Caki2 (cell line): ENCODE results near the gene NCOR2. TPM values are rescaled to one million over a fixed set of nuclear protein-coding genes. Genes with fewer than 3 reads are reported as not detected.

Source experiments
- DNase-seq: peaks from one replicate; pipeline ENCODE4 v3.0.0-alpha.2; 2015; ENCODE audit warnings: low read depth
- in situ Hi-C: cut with HindIII; loops from 2 replicates; pipeline ENCODE4 v1.10.0; 2016; ENCODE audit warnings: low sequenced_read_pairs, low pct_unique_long_range_greater_than_20kb, mixed read lengths
- total RNA-seq: library from RNA; depleted of rRNA; stranded (reverse); fragments of >200 nt; shearing (Covaris generic); gene quantifications from 2 replicates; pipeline ENCODE4 v1.2.3, GENCODE V29; 2014; ENCODE audit warnings: low replicate concordance

Gene NCOR2
- total RNA-seq, 1 experiment from 2014 or later: 12.9 TPM

DNA sequence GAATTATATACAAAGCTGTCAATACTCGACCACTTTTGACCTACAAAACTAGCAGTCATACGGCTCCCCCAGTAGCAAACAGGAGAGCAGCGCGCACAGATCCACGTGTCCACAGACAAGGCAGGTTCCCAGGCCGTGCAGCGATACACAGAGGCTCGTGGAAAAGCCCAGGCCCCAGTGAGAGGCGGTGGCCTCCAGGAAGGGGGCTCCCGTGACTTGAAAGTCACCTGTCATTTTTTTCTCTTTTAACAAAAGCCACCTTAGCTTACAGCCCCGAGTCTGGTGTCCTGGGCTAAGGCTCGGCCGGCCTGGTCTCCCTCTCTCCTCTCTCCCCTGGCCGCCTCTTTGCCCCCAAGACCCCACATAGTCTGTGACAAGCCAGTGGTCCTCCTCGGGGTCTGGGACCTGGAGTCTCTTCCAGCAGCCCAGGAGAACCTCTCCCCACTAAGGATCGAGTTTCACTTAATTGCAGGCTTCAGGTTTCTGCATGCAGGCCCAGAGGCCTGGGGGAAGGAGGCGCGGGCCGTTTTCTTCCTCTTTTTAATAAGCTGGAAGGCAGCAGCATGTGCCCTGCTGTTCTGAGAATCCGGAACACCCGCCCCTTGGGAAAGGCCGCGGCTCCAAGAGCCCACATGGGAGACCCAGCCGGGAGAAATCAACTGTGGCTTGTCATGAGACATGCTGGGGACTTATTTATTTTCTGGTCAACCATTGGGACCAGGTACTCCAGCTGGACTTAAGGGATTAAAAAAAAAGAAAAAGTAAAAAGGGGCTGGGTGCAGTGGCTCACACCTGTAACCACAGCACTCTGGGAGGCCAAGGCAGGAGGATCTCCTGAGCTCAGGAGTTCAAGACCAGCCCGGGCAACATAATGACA lies 15.9 kb downstream of the NCOR2 start:
- DNase-seq: no peak
- in situ Hi-C loops: no loop called here

DNA sequence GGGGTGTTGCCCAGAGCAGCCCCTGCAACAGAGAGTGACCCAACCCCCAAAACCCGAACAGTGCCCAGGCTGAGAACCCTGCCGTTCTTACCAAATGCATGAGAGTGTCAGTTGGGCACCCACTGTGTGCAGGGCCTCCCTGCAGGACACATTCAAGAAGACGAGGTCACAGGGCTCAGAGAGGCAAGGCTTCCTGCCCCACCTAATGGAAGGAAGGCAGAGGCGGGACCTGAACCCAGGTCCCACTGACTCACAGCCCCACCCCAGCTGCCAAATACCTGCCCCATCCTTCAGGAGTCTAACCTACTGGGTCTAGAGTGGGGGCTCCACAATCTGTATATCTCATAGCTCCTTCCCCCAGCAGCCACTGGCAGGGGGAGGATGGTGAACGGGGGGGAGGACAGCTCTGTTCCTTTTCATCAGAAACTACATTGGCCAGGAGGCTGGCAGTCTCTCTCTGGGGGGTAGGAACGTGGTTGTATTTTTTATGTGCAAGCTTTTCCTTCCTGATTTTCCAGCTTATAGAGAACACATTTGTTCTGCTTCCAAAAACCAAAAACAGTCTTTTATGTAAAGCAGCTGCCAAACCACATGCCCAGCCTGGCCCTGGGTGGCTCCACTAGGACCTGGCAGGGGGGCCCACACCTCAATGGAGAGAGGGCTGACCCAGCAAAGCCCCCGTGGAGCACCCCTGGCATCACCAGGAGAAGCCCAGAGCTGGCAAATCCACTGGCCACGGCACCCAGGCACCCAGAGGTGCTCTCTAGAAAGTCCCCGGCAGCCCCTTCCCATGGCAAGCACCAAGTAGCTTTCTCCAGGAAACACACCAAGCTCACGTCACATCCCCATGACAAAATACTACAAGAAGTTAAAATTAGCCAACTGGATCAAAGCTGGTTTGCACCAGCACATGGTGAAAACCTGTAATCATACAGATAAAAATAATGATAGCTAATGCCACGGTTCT lies 17.0 kb downstream of the NCOR2 start:
- in situ Hi-C loops: no loop called here
- no peak for DNase-seq

DNA sequence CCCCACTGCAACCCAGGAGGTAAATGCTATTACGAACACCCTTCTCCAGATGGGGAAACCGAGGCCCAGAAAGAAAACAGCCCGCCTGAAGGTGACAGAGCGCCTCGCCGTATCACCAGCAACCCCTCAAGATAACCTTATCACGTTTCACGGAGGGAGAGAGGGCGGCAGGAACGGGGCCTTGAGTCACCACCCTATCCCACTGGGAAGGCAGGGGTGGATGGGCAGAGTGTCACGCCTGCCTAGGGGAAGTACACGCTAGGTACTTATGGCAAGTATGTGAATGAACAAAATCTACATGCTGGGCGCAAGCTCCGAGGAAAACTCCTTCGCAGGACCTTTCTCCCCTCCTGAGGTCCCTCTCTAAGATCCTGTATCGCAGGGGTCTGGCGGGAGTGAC lies 17.8 kb downstream of the NCOR2 start:
- DNase-seq: no peak
- in situ Hi-C loops: no loop called here

DNA sequence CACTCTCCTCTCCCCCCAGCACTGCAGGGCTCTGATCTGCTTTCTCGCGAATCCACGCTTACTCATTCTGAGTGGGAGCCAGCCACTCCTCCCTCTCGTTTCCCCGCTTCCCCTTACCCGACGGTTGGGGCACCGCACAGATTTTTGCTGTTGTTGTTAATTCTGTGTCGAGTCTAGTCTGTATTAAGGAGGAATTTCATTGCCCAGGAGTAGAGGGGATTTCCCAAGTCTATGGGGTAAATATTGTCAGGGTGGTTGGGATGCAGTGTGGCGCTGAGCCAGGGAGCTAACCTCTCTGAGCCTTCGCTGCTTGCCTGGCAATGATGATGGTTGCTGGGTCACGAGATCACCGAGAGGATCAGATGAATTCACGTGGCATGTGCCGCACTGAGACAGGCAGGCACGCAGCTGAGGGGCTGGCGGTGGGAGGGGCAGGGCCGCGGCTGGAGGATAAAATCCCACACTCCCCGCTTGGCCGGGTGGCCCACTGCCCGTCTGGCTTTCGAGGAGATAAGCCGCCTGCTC lies 18.5 kb downstream of the NCOR2 start:
- in situ Hi-C loops: no loop called here
- no peak for DNase-seq

DNA sequence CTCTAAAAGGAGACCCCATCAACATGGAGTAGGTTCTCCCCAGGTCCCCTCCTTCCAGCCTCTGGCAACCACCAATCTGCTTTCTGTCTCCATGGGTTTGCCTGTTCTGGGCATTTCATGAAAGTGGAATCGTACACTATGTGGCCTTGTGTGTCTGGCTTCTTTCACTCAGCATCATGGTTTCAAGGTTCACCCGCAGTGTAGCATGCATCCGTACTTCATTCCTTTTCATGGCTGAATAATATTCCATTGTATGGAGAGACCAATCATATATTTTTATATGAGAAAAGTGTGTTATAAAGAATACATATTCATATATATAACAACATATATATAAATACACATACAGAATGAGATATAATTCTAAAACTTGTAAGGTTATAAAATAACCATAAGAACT lies 19.8 kb downstream of the NCOR2 start:
- DNase-seq: no peak
- in situ Hi-C loops: no loop called here

DNA sequence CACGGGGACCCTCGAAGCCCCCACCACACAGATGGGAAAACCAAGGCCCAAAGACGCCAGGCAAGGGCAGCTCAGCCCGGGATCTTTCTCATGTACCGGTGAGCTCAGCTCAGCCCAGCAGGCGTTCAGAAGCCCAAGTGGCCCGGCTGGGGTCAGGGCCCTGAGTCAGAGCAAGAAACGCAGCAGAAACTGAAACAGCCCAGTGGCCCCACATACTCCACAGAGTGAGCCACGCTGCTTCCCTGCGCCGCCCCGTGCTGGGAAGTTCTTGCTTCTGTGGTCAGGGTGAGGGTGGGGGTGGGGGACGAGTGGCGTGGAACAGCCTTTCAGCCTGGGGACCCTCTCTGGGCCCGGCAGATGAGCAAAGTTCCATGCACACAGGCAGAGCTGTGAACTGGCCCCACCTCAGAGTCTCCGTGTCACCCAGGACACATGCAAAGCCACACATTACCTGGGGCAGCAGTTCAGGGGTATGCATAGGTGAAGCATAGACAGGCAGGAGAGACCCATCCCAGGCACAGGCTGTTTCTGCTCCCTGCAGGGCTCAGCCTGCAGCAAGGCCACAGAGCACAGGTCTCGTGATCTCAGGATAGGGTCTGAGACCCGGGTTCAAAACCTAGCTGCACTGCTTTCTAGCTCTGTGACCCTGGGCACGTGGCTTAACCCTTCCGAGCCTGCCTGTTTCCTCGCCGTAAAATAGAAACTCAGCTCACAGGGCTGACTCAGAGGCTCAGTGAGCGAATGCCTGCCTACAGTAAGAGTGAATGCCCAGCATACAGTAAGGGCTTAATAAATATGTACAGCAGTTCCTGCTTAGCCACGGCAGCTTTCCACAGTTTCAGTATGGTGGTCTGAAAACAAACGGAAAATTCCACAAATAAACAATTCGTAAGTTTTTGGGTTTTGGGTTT lies 21.6 kb downstream of the NCOR2 start:
- no peak for DNase-seq
- in situ Hi-C loops: no loop called here

DNA sequence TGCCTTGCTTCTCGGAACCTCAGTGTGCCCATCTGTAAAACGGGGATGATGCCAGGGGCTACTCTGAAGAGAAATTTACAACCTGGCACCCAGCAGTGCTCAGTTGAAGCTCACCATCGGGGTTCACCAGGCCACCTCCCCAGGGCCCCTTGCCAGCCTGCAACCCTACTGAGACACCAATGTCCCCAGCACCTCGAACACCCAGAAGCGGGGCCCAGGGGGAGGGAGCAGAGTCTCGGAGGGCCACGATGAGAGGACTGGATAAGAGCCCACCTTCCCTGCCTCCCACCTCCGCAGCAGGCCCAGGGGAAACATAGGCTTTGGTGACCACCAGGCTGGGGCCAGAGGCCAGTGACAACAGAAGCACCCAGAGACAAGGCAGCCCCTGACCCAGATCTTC lies 22.4 kb downstream of the NCOR2 start:
- in situ Hi-C loops: no loop called here
- no peak for DNase-seq

DNA sequence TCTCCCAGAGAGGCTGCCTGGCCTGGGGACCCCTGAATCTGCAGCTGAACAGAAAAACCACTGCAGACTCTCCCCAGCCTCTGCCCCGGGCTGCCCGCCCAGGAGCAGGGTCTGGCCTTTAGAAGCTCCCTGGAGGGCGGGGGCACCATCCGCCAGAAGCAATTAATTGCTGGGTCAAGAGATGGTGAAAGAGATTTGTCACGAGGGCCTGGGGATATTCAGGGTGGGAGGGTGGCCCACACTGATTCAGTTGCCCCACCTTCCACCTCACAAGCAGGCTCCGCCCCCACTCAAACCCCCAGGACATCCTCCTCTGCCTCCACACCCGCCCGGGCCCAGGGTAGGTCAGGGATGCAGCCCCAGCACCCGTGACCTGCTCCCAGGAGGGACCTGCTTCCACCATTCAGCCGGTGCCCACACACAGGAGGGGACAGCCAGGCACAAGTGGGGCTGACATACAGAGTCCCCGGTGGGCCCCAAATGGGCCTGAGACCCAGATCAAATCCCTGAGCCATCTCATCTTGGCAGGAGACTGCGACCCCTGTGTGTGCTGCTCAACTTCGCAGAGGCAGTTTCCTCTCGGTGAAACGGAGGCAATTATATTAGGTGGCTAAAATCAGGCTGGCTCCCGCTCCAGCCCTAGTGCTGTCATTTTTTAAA lies 23.0 kb downstream of the NCOR2 start:
- in situ Hi-C loops: no loop called here
- DNase-seq: peak; percentile 54

DNA sequence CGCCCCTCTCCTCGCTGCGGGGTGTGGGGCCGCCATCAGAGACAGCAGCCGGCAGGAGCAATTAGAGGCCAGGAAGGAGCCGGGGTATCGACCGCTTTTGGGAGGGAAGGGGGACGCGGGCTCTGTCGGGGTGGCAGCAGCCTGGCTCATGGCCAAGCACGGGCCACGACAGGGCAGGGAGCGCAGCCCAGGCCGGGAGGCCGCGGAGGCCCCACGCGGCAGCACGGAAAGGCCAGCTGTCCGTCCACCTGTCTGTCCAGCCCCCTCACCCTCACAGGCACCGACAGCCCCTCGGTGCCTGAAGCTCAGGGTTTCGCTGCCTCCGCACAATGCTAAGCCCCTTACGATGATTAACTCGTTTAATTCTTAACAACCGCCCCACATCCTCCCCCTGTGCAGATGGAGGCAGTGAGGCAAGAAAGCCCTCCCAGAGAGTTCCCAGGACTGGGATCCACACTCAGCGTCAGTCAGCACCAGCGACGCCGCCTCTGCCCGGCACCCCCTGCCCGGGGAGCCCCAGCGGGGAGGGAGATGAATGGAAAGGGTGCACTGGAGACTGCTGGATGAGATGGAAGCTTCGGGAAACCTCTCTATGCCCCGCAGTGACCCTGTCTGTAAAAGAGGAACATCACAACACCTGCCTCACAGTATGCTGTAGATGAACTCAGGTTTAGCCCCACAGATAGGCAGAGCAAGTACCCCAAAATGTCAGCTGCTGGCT lies 23.7 kb downstream of the NCOR2 start:
- in situ Hi-C loops: no loop called here
- peak; percentile 77 for DNase-seq

DNA sequence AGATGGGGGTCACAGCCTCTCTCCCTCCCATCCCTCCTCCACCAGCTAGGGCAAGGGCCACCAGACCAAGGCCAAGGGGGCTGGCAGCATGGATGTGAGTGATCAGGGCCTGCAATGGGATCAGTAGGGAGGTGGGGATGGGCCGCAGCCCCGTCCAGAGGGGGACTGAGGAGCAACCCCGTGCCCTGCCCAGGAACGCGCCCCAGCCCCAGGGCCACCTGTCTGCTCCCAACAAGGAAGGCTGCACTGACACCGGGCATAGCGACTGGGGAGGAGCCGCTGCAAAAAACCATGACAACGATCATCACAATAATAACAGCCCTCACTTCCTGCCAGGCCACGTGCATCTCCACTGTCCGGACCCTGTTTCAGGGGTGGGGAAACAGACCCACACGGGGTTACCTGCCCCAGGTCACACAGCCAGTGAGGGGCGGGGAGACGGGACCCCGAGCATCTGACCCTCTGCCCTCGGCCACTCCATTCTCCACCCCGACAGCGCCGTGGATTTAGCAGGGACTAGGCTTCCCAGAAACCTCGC lies 24.3 kb downstream of the NCOR2 start:
- in situ Hi-C loops: no loop called here
- peak; percentile 75 for DNase-seq

DNA sequence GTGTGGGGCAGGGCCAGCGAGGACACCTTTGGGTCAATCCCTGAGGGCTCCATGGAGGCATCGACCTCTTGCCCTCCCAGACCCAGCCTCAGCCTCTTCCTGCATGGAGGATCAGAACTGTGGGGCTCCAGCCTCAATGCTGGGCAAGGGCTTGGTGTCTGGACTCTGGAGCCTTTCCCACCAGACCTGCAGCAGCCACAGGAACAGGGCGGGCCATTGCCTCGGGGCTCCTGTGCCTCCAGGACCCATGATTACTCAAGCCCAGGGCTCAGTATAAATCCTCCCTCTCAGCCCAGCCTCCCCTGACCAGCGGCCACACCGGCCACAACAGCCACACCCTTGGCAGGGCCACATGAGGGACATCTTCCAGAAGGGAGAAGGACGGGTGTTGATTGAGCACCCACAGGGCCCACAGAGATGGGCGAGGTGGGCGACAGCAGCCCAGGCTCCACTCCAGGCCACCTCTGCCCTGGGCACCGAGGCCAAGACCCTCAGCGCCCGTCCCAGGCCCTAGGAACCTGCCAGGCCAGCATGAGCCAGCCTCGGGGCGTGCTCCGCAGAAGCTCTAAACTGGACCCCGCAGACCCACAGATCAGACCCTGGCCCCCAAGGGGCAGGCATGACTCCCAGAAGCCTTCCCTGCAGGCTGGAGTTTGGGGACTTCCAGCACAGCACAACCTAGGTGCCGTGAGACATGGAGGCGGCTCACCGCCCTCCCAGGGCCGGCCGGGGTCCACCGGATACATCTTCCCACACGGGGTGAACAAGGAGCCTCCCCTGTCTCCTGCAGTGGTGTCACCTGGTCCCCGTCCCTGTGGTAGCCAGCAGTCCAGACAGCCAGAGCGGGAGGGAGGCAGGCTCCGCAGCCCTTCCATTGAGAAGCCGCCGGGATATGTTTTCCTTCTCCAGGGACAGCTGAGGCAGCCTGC lies 25.1 kb downstream of the NCOR2 start:
- peak; percentile 16 for DNase-seq
- in situ Hi-C loops: no loop called here

DNA sequence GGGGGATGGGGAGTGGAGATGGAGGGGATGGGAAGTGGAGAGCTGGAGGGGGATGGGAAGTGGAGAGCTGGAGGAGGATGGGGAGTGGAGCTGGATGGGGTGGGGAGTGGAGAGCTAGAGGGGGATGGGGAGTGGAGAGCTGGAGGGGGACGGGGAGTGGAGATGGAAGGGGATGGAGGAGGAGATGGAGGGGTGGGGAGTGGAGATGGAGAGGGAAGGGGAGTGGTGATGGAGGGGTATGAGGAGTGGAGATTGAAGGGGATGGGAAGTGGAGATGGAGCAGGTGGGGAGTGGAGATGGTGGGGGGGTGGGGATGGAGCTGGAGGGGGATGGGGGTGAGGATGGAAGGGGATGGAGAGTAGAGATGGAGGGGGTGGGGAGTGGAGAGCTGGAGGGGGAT lies 26.1 kb downstream of the NCOR2 start:
- no peak for DNase-seq
- in situ Hi-C loops: no loop called here

DNA sequence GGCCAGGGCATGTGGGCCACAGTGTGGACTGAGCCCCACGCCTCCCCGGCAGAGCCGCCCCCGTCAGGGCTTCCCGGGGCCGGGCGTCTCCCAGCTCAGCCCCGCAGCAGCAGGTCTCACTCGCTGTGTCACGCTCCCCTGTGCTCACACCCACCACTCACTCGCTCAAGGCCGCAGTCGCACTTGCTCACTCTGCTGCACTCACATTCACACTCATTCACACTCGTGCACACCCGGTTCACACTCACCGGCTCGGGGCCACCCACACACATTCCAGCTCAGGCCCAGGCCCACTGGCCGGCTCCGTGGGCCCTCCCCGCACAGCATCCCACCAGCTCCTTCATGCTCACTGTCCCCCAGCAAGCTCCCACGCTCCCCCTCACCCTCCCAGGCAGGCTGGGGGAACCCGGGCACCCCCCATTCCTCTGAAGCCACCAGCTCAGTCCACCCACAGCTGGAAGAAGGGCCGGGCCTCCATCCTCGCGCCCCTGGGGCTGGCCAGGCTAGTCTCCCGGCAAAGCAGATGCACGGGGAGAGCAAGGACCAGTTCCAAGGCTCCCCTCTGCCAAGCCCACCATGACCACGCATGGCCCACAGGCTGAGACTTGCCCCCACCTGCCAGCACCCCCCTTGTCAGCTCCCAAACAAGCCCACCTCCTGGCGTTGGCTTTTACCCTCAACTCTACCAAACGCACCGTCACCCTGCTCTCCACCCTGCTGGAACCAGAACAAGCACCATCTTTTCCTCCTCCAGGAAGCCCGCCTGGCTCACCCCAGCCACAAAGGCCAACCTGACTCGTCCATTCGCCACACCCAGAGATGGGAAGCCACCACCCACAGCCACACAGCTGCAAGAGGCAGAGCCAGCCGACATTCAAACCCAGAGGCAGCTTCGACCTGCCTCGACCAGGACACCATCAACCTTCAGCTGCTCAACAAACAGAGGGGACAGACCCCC lies 28.0 kb downstream of the NCOR2 start:
- DNase-seq: no peak
- in situ Hi-C loops: no loop called here

DNA sequence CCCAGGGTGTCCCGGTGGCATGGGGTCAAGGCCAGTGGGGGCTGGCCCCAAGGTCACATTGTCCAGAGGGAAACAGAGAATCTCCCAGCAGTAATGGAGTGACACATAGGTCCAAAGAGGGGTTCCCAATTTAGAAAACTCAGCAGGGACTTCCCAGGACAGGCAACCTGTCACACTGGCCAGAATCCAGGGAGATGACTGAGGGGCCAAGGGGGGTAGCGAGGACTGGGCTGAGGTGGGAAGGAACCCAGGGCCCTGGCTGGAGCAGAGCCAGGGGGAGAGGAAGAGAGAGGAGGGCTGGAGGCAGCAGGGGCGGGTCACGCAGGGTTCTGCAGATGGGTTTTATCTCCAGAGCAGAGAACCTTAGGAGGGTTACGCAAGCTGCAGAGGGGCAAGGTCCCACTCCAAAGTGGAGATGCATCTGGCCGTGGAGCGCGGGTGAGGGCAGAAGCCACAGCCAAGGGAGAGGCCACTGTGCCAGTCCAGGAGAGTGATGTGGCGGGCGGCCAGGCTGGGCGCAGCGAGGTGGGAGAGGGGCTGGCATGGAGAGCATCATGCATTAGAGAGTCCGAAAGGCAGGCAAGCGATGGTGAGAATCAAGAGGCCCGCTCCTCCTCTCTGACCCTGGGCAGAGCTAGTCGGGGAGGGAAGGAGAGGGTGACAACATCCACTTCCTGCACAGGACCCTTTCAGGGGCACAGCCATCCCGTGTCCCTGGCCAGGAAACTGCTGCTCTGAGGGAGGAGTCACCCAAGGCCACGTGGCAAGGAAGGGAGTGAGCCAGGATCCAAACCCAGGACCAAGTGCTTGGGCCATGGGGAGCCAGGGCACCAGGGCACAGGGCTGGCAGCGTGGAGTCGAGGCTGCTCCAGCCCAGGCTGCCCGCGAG lies 29.0 kb downstream of the NCOR2 start:
- in situ Hi-C loops: no loop called here
- DNase-seq: no peak
